ENCODE measurements around the gene SHISA5.
A peak's percentile ranks its signal among the peaks of the same experiment; 100 is the strongest.
"Not testable (repeated sequence)": the region's sequence is repeated elsewhere in the genome, so short reads cannot be mapped to it uniquely, and the experiment has no call there.

The SHISA5 gene, protein sequence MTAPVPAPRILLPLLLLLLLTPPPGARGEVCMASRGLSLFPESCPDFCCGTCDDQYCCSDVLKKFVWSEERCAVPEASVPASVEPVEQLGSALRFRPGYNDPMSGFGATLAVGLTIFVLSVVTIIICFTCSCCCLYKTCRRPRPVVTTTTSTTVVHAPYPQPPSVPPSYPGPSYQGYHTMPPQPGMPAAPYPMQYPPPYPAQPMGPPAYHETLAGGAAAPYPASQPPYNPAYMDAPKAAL

DNA sequence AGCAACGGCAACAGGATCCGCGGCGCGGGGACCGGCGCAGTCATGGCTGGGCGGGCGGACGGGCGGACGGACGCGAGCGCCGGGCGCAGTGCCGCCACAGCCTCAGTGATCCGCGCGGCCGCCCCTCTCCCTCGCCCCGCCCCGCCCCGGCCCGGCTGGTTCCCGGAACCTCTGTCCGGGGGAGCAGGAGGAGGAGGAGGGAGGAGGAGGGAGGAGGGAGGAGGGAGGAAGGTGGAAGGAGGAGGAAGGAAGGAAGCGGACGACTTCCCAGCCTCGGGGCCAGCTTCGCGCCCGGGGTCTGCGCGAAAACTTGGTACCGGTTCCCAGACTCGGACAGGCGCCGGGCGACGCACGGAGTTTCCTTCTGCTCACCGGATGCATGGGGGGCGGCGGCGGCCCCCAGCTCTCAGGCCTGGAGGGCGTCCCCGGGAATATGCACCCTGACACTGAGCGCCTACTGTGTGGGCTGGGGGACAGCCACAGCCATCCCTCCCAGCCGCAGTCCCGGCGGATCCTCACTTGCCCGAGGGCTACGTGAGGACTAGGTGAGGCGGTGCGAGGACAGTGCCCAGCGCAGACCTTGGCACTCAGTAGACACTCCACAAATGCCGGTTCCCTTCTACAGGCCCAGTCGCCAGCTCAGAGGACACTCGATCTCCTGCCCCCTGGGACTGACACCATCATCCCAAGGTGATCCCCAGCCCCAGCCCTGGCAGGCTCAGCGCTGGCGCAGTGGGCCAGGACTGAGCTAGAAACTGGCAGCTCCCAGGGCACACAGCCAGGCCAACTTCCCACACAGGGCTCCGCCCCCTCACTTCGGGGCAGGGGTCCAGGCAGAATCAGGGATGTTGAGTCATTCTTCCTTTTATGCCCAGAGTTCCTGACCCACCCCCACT is at the start of gene SHISA5:
Gene SHISA5, minus strand, starts transcription at position 124 of the 896 bp plus-strand sequence. Its CDS starts 80 bp downstream, at position 44.
- peak; percentile 86 for DNase-seq

DNA sequence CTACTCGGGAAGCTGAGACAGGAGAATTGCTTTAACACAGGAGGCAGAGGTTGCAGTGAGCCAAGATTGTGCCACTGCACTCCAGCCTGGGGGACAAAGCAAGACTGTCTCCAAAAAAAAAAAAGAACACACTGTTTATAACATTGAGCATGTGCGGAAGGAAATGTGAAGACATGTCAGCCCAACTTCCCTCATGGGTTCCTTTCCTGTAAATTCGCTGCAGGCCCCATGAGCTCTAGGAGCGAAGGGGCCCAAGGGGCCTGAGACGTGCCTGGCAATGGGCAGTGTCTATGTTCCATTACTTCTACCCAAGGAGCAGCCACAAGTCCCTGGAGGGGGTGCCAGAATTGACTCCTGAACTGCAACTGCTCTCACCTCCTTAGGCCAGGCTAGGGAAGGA is 49.4 kb upstream of the SHISA5 start:
- DNase-seq = no peak

DNA sequence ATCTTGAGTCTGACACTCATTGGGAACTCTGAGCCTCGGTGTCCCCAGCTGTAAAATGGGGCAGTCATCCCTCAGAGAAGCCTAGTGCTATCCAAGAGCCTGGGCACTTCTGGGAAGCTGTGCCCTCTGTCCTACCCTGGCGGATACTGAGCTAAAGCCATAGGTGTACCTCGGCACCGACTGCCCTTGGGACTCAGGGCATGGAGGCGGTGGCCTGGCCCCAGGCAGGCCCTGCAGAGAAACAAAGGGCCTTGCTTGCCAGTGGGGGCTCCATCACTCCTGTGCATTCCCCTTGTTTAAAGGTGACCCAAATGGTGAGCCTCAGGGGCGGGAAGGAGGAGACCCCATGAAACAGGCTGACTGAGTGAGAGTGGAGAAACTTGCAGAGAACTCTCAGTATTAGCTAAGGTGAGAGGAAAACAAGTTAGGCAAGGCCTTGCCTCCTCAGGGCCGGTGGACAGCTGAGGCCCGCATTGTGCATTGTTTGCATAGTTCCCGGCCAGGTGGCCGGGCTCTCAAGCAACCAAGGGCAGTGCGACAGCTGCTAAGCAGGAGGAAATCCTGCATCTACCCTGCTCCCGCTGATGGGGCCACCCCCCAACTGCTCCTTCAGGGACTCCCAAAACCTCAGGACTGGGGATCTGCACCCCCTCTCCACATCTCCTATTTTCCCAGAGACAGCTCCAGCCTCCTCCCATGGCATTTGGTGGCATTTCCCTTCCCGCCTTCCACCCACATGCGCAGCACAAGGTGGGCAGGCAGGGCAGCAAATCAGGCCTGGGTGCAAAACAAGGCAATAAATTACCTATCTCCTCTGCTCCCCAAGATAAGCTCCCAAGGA is 48.4 kb upstream of the SHISA5 start:
- DNase-seq = no peak

DNA sequence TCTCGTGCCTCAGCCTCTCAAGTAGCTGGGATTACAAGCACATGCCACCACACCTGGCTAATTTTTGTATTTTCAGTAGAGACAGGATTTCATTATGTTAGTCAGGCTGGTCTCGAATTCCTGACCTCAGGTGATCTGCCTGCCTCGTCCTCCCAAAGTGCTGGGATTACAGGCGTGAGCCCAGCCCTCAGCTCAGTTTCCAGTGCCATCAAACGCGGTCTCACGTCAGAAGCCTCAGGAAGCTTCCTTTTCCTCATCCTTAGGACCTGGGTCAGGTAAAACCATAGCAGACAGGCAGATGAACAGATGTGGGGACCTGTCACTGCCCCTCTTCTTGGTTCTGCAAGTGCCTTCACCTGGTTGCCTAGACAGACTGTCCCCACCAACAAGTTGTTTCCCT is 47.7 kb upstream of the SHISA5 start:
- DNase-seq = not testable (repeated sequence)

DNA sequence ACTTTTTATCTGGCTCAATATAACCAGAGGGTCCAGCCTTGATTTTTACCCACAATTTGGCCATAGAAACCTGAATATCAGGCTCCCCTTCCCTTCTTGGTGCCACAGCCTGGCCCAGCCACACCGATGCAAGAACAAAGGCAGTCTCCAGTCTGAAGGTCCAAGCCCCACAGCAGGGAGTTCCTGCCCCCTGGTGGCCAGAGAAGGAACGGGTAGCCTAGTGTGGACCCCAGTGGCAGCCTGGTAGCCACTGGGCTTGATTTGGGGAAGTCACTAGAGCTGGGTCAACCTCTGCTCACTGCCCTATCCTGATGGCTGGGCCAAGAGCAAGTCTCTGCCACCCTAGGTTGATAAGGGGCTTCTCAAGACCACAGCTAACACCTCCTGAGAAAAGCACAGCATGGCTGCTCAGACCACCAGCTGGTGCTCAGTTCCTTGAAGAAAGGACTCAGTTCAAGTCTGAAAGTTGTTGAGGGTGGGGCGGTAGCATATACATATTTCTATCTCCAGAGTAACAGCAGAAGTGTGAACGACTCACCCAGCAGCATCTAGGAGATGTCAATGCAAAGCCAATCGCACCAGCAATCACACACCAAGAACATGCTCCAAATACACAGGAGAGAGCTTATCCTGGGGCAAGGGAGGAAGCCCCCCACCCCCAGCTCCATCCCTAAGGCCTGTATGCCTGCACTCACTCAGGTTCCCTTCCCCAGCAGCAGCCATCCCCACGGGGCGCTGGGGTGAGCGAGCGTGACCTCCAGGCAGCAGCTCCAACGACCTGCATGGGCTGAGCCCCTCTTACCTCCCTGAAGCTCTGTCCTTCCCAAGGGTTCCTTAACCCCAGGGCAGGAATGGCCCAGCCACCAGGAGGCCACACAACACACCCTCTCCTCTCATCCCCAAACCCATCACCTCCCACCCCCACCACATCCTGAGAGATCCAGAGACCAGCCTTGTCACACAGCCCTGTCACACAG is 45.0 kb upstream of the SHISA5 start:
- DNase-seq = peak; percentile 85

DNA sequence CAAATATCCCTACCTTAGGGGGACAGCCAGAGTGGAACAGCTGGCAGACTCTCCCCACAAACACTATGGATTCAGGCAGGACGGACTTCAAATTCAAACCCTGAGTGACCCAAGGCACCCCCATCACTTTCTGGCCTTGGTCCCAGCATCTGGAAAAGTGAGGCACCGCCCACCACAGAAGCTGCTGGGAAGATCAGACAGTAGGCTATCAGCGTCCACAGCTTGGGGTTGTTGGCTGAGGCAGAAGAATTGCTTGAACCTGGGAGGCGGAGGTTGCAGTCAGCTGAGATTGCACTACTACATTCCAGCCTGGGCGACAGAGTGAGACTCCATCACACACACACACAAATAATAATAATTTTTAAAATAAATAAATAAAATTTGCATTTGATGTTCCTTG is 44.2 kb upstream of the SHISA5 start:
- no peak for DNase-seq

DNA sequence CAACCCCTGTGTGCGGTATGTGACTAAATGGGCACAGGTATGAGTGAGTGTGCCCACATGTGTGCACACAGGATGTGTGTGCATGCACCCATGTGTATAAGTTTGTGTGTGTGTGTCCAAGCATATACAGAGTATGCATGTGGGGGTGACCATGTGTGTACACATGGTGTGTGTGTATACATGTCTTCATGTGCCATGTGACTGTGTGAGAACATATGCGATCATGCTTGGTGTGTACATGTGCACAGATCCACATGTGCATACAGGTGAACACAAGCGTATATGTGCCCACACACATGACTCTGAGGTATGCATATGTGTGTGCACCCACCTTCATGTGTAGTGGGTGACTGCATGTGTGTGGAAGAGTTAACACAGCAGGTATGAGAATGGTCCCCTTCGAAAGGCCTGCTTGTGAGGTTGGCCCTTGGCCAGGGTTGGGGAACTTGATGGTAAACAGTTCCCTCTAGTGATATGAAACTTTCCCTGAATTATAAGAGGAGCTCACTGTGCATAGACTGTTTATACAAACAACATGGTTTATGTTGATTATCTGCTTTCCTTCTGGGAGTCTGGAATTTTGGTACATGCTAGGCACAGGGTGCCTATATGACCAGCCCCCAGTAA is 42.3 kb upstream of the SHISA5 start:
- DNase-seq = peak; percentile 42

DNA sequence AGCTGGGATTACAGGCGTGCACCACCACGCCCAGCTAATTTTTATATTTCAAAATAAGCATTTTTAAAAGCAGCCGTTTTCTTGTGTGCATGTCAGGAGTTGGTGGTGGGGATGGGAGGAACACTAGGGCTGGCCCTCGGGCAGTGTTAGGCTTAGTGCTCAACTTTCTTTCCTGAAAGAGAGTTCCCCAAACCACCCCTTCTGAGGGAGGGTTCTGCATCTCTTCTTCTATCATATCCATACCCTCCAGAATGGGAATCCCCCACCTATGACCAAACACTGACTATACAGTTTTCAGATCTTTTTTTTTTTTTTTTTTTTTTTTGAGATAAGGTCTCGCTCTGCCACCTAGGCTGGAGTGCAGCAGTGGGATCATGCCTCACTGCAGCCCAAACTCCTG is 40.2 kb upstream of the SHISA5 start:
- DNase-seq = no peak

DNA sequence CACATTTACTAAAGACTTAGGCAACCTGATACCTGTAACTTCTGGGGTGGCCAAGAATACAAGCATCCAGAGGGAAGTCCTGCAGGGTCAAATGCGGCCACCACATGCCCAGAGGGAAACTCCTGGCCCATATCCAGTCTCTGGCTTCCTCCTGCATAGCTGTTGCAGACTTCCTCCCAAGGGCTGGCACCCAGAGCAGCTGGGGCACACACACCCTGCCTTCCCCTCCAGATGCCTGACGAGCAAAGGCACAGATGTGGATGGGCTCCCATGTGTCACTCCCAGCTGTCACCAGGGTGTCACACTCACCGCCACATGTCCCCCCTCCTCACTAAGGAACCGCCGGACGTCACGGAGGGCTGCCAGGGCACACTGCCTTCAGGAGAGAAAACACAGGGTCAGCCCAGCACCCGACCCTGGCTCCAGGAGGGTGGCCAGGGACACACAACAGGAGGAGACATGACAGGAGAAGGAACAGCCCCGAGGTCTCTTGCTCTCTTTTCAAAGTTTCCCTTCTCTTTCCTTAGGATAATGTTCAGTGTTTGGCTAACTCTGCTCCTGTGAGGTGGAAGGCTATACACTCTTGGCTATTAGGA is 39.4 kb upstream of the SHISA5 start:
- DNase-seq = no peak

DNA sequence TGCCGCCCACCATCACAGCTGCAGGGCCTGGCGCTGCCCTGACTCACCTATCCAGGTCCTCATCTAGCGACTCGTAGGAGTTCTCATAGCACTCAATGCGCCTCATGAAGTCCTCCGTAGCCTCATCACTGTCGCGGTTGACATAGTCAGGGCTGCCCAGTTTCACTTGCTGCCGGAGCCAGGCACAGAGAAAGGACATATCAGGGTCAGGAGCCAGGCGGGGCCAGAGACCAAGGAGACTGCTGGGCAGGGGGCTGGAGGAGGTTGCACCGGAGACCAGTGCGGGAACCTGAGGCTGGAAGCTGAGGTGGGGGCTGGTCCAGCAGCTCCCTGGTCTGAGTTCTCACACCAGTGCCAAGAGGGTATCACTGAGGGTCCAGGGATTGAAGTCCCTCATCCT is 34.5 kb upstream of the SHISA5 start:
- DNase-seq = no peak

DNA sequence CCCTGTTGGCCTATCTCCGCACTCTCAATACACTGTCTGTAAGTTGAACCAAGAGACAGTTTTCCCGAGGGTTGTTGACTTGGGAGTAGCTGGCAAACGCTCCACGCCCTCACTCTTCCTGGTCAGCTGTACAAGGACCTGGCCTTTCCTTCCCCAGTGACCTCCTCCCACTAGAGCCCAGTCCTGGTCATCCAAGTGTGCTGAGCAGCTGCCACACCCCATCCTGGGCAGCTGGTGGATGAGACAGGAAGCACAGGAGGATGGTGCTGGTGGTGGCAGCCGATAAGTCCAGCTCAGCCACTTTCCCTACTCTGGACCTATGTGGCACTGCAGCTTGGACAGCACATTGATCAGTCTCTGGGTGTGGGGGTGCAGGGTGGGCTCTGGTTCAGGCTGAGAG is 32.8 kb upstream of the SHISA5 start:
- no peak for DNase-seq

DNA sequence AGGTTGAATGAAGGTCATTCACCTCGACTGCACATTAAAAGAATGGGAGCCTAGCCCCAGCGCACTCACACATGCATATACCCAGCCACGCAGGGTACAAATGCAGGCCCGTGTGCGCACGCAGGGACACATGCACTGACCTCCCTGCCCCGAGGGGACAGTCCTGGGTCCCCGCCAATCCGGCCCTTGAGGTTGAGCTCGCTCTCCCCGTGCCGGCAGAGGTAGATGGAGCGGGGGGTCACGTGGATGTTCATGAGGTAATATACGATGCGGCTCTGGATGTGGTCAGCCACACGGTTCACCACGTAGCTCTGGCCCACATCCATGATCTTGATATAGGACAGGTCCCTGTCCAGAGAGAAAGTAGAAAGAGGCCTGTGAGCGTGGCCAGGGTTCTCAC is 32.1 kb upstream of the SHISA5 start:
- no peak for DNase-seq

DNA sequence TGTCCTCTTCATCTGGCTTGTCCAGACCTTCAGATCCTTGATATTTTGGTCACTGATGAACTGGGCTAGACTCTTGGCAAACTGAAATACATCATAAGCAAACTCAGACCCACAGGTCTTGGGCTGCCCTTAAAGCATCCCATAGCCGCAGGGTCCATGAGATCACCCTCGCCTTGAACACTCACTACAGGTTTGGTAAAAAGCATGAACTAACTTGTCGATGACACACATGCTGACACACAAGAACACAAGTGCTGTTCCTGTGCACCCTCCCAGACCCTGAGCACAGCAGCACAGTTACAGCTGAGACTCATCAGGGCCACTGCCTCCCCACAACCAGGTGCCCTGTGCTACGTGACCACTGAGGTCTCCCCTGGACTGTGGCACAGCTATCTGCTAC is 31.6 kb upstream of the SHISA5 start:
- no peak for DNase-seq

DNA sequence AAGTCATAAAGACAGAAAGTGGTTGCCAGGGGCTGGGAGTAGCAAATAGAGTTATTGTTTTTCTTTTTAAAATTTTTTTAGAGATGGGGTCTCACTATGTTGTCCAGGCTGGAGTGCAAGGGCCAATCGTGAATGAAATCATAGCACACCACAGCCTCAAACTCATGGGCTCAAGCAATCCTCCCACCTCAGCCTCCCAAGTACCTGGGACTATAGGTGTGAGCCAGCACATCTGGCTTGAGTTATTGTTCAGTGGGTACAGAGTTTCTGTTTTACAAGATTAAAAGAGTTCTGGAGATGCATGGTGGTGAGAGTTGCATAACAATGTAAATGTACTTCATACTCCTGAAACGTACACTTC is 29.0 kb upstream of the SHISA5 start:
- no peak for DNase-seq

DNA sequence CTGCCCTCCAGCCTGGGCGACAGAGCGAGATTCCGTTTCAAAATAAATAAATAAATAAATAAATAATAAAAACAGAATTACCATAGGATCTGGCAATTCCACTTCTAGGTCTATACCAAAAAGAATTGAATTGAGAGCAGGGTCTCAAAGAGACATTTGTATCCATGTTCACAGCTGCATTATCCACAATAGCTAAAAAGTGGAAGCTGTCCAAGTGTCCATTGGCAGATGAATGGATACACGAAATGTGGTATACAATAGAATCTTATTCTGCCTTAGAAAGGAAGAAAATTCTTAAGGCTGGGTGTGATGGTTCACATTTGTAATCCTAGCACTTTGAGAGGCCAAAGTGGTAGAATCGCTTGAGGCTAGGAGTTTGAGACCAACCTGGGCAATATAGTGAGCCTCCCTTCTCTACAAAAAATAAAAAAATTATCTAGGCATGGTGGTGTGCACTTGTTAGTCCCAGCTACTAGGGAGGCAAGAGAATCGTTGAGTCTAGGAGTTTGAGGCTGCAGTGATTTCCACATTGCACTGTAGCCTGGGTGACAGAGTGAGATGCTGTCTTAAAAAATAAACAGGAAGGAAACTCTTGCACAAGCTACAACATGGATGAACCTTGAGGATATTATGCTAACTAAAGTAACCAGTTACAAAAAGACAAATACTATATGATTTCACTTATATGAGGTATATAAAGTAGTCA is 28.4 kb upstream of the SHISA5 start:
- DNase-seq = no peak

DNA sequence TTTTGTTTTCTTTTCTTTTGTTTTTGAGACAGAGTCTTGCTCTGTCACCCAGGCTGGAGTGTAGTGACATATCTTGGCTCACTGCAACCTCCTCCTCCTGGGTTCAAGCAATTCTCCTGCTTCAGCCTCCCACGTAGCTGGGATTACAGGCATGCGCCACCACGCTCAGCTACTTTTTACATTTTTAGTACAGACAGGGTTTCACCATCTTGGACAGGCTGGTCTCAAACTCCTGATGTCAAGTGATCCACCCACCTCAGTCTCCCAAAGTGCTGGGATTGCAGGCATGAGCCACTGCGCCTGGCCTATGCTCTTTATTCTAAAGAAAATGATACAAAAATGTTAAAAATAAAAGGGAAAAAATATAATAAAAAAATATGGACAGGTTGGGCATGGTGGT is 26.7 kb upstream of the SHISA5 start:
- DNase-seq = not testable (repeated sequence)

DNA sequence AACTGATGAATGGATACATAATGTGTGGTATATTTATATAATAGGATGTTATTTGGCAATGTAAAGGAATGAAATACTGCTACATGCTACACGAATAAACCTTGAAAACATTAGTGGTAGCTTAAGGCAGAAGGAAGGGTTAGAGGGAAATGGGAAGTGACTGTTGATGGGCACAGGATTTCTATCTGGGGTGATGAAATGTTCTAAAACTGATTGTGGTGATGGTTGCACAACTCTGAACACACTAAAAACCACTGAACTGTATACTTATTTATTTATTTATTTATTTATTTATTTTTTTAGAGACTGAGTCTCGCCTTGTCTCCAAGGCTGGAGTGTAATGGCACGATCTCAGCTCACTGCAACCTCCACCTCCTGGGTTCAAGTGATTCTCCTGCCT is 24.8 kb upstream of the SHISA5 start:
- no peak for DNase-seq

DNA sequence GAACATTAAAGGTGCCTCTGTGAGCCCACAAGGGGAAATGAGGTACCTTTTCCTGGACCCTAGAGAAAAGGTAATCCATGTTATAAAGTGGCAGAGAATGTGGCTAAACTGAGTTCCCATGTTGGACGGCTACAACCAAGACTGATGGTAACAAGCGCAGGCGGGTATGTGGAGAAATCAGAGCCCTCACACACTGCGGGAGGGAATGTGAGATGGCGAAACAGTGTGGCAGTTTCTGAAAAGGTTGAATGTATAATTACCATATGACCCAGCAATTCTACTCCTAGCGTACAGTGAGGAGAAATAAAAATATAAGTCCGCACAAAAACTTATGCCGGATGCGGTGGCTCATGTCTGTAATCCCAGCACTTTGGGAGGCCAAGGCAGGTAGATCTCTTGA is 24.1 kb upstream of the SHISA5 start:
- no peak for DNase-seq

DNA sequence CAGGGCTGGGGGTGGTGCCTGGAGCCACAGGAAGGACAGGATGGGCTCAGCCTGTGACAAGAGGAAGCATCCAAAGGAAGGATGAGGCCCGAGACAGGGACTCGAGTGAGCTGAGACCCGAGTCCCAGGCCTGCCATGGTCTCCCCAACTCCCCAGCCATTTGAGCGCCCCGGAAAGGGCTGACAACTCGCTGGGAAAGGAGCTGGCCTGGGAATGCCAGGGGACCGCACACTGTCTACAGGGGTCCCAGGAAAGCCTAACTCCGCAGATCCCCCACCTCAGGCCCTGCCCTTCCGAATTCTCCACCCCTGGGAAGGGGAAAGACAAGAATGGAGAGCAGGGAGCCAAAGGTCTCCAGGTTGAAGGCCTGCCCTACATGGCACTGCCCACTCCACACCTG is 21.0 kb upstream of the SHISA5 start:
- DNase-seq = no peak

DNA sequence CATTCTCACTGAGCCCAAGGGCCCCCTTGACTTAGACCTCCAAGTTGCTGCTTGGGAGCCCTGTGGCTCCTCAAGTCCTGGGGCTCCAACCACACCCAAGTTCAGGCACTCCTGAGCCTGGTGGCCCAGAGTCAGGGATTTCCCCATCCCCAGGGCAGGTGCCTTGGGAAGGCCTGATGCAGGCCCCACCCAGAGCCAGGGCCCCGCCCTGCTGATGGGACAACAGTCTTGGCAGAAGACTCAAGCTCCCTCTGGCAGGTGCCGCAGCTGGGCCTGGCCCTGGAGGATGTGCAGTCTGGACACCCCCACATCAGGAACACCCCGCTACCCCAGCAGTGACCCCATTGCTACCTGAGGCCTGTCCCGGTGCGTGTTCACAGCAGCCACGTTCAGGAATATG is 17.7 kb upstream of the SHISA5 start:
- DNase-seq = no peak

DNA sequence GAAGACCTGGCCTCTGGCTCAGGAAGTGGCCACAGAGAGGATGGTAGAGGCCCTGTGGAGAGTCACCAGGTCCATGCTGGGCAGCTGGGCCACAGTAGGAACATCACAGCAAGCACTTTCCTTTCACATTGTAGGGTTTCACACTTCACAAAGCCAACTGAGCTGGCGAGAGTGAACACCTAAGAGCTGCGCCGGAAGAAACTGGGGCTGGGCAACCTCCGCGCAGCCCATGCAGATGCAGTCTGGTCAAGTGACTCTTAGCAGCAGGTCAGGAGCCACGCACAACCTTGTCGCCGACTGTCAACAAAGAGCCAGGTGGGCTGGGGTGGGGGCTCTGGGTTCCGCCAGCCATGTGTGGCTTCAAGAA is 15.3 kb upstream of the SHISA5 start:
- no peak for DNase-seq
